GM20000 (cell line): Measurements from ENCODE around the gene TPCN1.

Experiments
- DNase-seq: peaks from one replicate; pipeline ENCODE4 v3.0.0; 2012; ENCODE audit warnings: low spot score
- TF ChIP-seq, protein P1 (sequence below): IDR thresholded peaks from 2 replicates; pipeline ENCODE4 v1.5.1; 2012; ENCODE audit warnings: mild to moderate bottlenecking, control low read depth; ENCODE audit errors: extremely low read depth, missing control alignments

TPCN1 gene

DNA sequence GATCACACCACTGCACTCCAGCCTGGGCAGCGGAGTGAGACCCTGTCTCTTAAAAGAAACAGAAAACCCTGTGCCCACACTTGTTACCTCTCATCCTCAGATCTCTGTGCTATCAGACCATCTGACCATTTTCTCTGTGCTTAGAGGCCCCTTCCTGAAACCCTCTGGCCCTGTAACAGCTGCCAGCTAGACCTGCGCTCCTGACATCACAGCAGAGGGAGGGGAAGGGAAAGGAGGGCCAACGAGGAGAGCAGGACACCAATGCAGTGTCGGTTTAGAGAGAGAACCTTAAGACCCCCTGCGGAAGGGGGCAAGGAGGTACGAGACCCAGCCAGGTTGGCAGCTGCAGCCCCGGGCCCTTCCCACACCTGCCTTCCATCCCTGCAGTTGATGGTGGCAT, 71.3 kb downstream of the TPCN1 start:
- TF ChIP-seq, protein P1, sequence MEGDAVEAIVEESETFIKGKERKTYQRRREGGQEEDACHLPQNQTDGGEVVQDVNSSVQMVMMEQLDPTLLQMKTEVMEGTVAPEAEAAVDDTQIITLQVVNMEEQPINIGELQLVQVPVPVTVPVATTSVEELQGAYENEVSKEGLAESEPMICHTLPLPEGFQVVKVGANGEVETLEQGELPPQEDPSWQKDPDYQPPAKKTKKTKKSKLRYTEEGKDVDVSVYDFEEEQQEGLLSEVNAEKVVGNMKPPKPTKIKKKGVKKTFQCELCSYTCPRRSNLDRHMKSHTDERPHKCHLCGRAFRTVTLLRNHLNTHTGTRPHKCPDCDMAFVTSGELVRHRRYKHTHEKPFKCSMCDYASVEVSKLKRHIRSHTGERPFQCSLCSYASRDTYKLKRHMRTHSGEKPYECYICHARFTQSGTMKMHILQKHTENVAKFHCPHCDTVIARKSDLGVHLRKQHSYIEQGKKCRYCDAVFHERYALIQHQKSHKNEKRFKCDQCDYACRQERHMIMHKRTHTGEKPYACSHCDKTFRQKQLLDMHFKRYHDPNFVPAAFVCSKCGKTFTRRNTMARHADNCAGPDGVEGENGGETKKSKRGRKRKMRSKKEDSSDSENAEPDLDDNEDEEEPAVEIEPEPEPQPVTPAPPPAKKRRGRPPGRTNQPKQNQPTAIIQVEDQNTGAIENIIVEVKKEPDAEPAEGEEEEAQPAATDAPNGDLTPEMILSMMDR: no peak
- no peak for DNase-seq

GRCh38 chr12:113293100-113293499, 71.8 kb downstream of the TPCN1 start:
- no peak for DNase-seq
- TF ChIP-seq, protein P1: no peak

DNA sequence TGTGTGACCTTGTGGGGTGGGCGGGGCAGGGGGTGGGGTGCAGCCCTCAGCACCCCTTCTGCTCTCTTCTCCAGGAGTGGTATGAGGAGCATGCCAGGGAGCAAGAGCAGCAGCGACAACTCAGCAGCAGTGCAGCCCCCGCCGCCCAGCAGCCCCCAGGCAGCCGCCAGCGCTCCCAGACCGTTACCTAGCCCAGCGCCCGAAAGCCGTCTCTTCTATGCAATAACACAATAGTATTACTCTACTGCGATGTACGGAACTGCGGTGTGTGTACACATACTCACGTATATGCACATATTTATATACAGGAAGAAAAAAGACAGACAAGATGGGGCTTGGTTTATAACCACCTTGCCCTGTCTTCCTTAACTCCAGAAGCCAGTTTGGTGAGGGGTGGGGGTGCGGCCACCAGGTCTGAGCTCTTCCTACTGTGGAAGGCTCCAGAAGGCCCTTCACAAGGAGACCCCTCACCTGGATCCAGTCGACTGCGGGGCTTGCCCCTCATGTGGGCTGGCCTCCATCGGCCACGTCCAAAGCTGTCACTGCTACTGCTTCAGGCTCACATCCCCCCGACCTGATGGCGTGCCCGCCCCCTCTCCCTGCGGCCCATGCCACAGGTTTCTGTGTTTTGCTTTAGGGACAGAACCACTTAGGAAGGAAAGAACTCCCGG, 74.8 kb downstream of the TPCN1 start:
- no peak for DNase-seq
- TF ChIP-seq, protein P1: no peak

DNA sequence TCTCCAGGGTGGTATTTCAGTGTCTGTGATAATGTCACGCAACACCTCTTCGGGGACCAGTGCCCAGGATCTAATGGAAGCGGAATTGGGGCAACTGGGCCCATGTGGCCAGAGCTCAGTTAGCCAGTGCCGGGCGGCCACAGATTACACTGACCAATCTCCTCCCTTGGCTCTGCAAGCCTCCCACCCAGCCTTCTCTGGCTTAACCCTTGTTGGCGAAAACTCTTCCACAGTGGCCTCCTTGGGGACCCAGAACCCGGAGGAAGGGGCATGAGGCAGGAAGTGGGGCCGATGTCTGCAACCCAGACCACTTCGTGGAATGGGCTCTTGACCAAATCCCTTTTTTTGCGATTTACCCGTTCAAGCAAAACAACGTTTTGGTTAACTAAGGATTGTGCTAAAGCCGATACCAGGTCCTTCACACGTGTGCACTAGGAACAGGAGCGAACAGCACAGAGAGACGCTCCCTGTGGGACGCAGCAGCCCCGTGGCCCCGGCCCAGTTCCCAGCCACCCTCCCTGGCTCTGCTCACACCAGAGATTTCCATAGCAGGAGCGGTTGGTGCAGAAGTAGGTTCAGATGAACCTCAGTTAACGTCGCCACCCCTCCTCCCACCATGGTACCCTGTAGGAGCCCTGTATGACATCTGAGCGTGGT, 75.4 kb downstream of the TPCN1 start:
- DNase-seq: no peak
- TF ChIP-seq, protein P1: no peak

DNA sequence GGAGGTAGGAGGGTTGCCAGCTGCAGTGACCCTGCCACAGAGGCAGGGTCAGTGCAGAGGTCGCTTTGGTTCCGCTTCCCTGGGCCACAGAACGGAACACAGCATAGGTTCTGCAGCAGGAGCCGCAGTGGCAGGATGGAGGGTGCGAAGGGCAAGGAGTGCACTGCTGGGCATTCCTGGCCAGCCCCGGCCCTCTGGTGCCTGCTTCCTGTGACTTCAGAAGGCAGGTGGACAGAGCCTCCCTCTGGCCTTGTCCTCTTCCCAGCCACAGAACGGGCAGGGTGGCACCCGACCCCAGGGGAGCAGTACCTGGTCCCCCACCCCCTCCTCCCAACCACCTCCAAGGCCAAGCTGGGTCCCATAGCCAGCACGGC, 75.9 kb downstream of the TPCN1 start:
- DNase-seq: no peak

DNA sequence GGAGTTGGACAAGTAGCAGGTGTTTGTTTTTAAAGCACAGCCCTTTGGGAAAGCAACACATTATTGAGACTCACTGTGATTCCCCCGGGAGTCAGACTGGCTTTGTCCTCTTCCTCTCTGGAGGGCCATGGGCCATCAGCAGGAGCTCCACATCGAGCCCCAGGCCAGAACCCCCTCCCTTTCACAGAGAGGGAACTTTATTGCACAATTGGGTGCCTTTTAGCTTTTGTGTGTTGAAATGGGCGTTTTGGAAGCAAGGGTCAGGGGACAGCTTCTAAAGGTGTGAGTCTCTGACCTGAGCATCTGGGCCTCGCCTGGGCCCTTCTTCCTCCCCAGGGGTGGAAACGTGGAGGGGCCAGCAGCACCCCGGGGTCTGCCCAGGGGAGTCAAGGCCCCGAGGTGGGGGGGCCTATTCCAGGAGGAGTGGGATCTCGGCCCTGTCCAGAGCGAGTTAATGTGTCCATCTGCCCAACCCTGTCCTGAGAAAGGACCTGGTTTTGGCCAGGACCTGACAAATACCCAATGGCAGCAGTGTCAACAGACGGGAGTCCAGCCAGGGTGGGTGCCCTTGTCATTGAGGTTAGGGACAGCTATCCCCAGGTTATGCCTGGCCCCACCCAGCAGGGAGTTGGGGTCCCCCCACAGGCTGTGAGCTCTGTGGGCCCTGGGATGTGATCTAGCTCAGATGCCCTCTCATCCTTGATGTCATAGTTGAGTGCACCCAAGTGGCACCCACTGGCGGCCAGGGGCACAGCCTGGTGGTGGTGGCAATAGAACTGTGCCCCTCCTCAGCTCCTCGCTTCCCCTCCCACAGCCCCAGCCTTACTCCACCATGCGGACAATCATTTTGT, 76.6 kb downstream of the TPCN1 start:
- DNase-seq: no peak
- TF ChIP-seq, protein P1: no peak

More for the DNA sequence above, 75.9 kb downstream of the TPCN1 start:
- TF ChIP-seq, protein P1: no peak

- TF ChIP-seq, protein P1: no peak
- no peak for DNase-seq
These were observed 77.2 kb downstream of the TPCN1 start for GRCh38 chr12:113298472-113298817.
